ENCODE results near the gene NOP14.
"Not testable (repeated sequence)": the region's sequence is repeated elsewhere in the genome, so short reads cannot be mapped to it uniquely, and the experiment has no call there.

NOP14 gene

GRCh38 chr4:2962614-2963174 lies 512 bp downstream of the NOP14 start:
- peak; percentile 65 for DNase-seq (ENCODE audit: low spot score)
- TF ChIP-seq, protein P1, sequence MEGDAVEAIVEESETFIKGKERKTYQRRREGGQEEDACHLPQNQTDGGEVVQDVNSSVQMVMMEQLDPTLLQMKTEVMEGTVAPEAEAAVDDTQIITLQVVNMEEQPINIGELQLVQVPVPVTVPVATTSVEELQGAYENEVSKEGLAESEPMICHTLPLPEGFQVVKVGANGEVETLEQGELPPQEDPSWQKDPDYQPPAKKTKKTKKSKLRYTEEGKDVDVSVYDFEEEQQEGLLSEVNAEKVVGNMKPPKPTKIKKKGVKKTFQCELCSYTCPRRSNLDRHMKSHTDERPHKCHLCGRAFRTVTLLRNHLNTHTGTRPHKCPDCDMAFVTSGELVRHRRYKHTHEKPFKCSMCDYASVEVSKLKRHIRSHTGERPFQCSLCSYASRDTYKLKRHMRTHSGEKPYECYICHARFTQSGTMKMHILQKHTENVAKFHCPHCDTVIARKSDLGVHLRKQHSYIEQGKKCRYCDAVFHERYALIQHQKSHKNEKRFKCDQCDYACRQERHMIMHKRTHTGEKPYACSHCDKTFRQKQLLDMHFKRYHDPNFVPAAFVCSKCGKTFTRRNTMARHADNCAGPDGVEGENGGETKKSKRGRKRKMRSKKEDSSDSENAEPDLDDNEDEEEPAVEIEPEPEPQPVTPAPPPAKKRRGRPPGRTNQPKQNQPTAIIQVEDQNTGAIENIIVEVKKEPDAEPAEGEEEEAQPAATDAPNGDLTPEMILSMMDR (IDR thresholded peaks at IDR 0.05; ENCODE audit: extremely low read depth, insufficient read depth, missing control alignments): no peak
- in situ Hi-C loops (cut with MboI; ENCODE audit: low pct_unique_long_range_greater_than_20kb, low sequenced_read_pairs, unreplicated experiment): no loop called here

DNA sequence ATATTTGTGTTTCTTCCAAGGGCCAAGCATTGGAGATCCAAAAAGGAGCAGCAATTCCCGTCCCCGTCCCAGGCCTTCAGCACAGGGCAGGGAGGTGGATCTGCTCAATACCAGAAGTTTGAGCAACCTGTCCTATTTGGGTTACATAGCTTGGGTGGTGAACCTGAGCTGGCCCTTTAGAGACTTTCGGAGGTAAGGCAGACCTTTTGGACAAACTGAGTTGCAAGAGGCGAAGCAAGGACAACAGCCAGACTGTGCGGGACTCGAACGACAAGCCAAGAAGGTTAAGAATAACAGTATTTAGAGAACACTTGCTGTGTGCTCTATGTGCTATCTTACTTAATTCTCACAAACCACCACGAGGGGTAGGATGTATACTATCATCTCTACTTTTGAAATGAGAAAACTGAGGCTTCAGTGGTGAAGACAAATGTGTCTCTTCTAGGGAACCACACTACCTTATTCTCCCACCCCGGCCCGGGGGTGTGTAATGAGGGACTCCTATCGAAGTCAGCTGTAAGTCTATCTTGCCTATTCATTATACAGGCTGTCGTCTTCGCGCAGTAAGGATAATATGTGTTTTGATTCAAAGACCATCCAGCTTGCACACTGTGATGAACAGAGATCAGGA lies 1.3 kb downstream of the NOP14 start:
- TF ChIP-seq, protein P1 (IDR thresholded peaks at IDR 0.05; ENCODE audit: extremely low read depth, insufficient read depth, missing control alignments): peak; percentile 12
- in situ Hi-C loops (cut with MboI; ENCODE audit: low pct_unique_long_range_greater_than_20kb, low sequenced_read_pairs, unreplicated experiment): no loop called here
- DNase-seq (ENCODE audit: low spot score): peak; percentile 48

DNA sequence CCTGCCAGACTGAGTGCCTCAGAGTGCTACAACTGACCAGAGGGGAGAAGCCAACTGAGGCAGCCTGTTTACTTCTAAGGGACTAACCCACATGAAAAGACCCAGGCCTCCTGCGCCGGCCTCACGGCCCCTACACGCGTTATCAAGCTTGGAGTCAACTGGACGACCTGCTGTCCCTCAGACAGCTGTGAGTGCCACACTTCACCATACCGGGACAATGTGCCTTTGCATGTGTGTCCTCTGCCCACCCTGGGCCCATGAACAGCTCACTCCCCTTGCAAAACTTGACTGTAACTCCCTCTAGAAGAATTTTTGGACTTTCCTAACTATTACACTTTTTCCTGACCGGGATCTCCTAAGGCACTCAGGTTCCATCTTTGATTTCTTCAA lies 1.8 kb downstream of the NOP14 start:
- no peak for DNase-seq (ENCODE audit: low spot score)
- in situ Hi-C loops (cut with MboI; ENCODE audit: low pct_unique_long_range_greater_than_20kb, low sequenced_read_pairs, unreplicated experiment): no loop called here
- TF ChIP-seq, protein P1 (IDR thresholded peaks at IDR 0.05; ENCODE audit: extremely low read depth, insufficient read depth, missing control alignments): no peak

DNA sequence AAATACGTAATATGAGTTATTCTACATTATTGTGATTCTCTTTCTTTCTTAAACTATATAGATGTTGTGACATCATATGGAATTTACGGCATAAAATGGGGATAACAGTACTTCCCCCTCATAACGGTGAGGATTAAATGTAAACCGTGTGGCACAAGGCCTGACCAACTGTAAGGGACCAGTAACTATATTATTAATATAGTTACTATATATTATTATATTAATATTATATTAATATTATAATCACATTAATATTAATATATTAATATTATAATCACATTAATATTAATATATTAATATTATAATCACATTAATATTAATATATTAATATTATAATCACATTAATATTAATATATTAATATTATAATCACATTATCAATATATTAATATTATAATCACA lies 2.8 kb downstream of the NOP14 start:
- DNase-seq (ENCODE audit: low spot score); in situ Hi-C loops (cut with MboI; ENCODE audit: low pct_unique_long_range_greater_than_20kb, low sequenced_read_pairs, unreplicated experiment): not testable (repeated sequence)

DNA sequence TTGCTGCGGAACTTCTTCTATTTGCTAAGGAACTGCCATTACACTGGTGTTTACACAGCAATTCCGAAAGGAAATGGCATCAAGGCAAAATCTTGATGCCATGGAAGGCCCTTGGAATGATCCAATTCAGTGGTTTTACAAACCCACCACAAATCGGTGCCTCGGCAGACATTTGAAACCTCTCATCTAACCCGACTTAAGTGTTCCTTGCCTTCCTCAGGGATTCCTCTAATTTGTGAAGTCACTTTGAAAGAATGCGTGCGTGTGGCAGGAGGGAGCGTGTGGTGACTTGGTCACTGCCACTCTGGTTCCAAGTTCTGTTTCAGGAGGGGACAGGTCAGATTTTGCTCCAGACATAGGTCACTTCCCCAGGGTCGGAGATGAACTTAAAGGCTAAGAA lies 4.8 kb downstream of the NOP14 start:
- no peak for DNase-seq (ENCODE audit: low spot score)
- TF ChIP-seq, protein P1 (IDR thresholded peaks at IDR 0.05; ENCODE audit: extremely low read depth, insufficient read depth, missing control alignments): no peak
- in situ Hi-C loops (cut with MboI; ENCODE audit: low pct_unique_long_range_greater_than_20kb, low sequenced_read_pairs, unreplicated experiment): no loop called here

DNA sequence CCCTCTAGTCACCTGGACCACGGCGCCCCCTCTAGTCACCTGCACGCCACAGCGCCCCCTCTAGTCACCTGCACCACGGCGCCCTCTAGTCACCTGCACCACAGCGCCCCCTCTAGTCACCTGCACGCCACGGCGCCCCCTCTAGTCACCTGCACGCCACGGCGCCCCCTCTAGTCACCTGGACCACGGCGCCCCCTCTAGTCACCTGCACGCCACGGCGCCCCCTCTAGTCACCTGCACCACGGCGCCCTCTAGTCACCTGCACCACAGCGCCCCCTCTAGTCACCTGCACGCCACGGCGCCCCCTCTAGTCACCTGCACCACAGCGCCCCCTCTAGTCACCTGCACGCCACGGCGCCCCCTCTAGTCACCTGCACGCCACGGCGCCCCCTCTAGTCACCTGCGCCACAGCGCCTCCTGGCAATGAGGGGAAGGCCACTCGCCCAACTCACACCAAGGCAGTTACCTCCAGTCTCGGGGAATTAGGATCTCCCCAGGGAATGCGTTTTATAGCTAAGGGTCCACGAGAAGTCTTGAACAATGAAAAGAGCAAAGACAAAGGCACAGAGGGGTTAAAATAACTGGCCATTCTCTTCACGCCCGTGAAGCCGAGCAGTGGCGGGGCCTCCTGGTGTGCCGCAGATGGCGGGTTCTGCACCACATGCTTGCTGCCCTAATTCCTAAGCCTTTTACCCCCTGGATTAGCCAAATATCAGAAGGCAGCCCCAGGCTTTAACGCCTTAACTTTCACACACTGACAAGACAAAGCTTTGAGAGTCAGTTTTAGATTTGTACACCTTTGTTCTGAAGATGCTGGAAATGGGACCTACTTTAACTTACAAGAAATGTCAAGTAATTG lies 7.8 kb downstream of the NOP14 start:
- TF ChIP-seq, protein P1 (IDR thresholded peaks at IDR 0.05; ENCODE audit: extremely low read depth, insufficient read depth, missing control alignments): peak; percentile 23
- DNase-seq (ENCODE audit: low spot score); in situ Hi-C loops (cut with MboI; ENCODE audit: low pct_unique_long_range_greater_than_20kb, low sequenced_read_pairs, unreplicated experiment): not testable (repeated sequence)
